Transverse colon (tissue), 4 donors: ENCODE data around the gene KLRF1. TPM values are rescaled to one million over a fixed set of nuclear protein-coding genes. Genes with fewer than 3 reads are reported as not detected.

Source experiments
- DNase-seq: peaks from one replicate; pipeline ENCODE4 v3.0.0-alpha.2; 2019
- H3K27ac ChIP-seq, 4 donors: fragments of 200-600 bp; sonication (generic); 2 replicates each; pipeline ENCODE4 v1.5.1; 2016 to 2018; ENCODE audit warnings: inconsistent platforms in 4 of 4
- H3K27me3 ChIP-seq: fragments of 200-600 bp; sonication (generic); 2 replicates; pipeline ENCODE4 v1.5.1; 2017; ENCODE audit warnings: inconsistent platforms
- H3K36me3 ChIP-seq, 4 donors: fragments of 200-600 bp; sonication (generic); 2 replicates each; pipeline ENCODE4 v1.5.1; 2017 to 2019; ENCODE audit warnings: inconsistent platforms in 4 of 4
- H3K4me1 ChIP-seq, 4 donors: fragments of 200-600 bp; sonication (generic); 2 replicates each; pipeline ENCODE4 v1.5.1; 2017 to 2020; ENCODE audit warnings: inconsistent platforms in 4 of 4
- H3K4me3 ChIP-seq, 4 donors: fragments of 200-600 bp; sonication (generic); 1 replicate in 1 of 4; 2 replicates in 3 of 4; pipeline versions ENCODE4 v1.5.1 to v1.6.1; 2017 to 2019; ENCODE audit warnings: inconsistent platforms in 4 of 4
- H3K9me3 ChIP-seq, 2 donors: fragments of 200-600 bp; sonication (generic); 2 replicates each; pipeline ENCODE4 v1.5.1; 2017 to 2019; ENCODE audit warnings: inconsistent platforms in 2 of 2
- CTCF ChIP-seq, 5 experiments: fragments of 200-600 bp in 3 of 5; fragments of 450-650 bp in 2 of 5; sonication (generic) in 3 of 5; IDR thresholded peaks; 1 replicate in 2 of 5; 2 replicates in 3 of 5; pipeline ENCODE4 v1.5.1; 2016 to 2017; ENCODE audit warnings: antibody characterized with exemption in 5 of 5, inconsistent platforms in 3 of 5, mild to moderate bottlenecking in 2 of 5, moderate library complexity in 1 of 5
- EP300 ChIP-seq: sonication (generic); formaldehyde crosslinking; IDR thresholded peaks from one replicate; pipeline ENCODE4 v1.6.1; 2017; ENCODE audit warnings: antibody characterized with exemption, low read depth
- POLR2A ChIP-seq: fragments of 450-650 bp; IDR thresholded peaks from one replicate; pipeline ENCODE4 v1.6.1; 2016; ENCODE audit warnings: antibody characterized with exemption, mild to moderate bottlenecking, moderate library complexity
- POLR2AphosphoS5 ChIP-seq, 3 donors: sonication (generic); formaldehyde crosslinking; IDR thresholded peaks; one replicate each; pipeline ENCODE4 v1.6.1; 2016; ENCODE audit warnings: antibody characterized with exemption in 3 of 3
- WGBS, 2 donors: methylation state at CpG; one replicate each; pipeline ENCODE4 v1.1.5; 2018; ENCODE audit warnings: low coverage in 1 of 2; 5-methylcytosine and 5-hydroxymethylcytosine counted together
- in situ Hi-C, 4 donors: fragments of 200-750 bp; cut with MboI; loops; one replicate each; pipeline versions ENCODE4 v1.15.0 to v1.15.1; 2017; ENCODE audit warnings: low sequenced_read_pairs in 3 of 4, low pct_ligation_motif_present in 1 of 4, low pct_unique_long_range_greater_than_20kb in 1 of 4
- intact Hi-C: fragments of 100-400 bp; cut with DNase I; formaldehyde crosslinking; loops from one replicate; pipeline ENCODE4 v1.15.1; 2023; ENCODE audit warnings: low total_unique reads
- total RNA-seq, 4 donors: library from RNA; depleted of rRNA; stranded (reverse); fragments of >200 nt; gene quantifications; one replicate each; pipeline ENCODE4 v1.1.0, GENCODE V29; 2016

KLRF1 gene
- total RNA-seq, 4 donors from 2014 or later, result not detected

- H3K4me3 ChIP-seq, result no peak overlapping the region
- DNase-seq, result no peak
- no peaks in the 10 kb centered on the region for H3K36me3 ChIP-seq
- H3K27me3 ChIP-seq, result no peaks in the 10 kb centered on the region
- H3K9me3 ChIP-seq, result no peaks in the 10 kb centered on the region
- H3K27ac ChIP-seq, result no peak overlapping the region
- no peak for TF ChIP-seq EP300
- TF ChIP-seq CTCF (IDR thresholded peaks at IDR 0.05), result no peak
- no peak for TF ChIP-seq POLR2AphosphoS5 (IDR thresholded peaks at IDR 0.05)
- no peak for TF ChIP-seq POLR2A
- in situ Hi-C loops, result no loop called here
- H3K4me1 ChIP-seq, result no peaks in the 10 kb centered on the region
- 59 to 70% methylated on average over 3 of the region's 3 CpGs for WGBS, 2 donors
- intact Hi-C loops, result no loop called here
These were observed 29.6 kb downstream of the KLRF1 start for GRCh38 chr12:9856894-9857293.

DNA sequence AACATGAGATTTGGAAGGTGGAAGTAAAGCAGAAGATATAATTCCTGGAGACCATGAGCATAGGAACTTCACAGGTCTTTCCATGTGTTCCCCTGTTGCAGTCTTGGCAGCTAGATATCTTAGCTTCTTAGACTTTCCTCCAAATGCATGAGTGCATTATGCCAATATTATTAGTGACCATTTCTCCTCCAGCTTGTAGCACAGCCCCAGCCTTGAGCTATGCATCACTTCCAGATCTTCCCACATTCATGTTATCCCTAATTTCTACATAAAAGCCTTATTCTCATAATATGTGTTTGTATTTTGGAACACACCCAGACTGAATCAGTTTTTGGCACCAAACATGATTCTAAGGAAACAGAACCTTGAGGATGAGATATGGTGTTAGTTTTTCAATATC lies 30.9 kb downstream of the KLRF1 start:
- H3K4me1 ChIP-seq, result no peaks in the 10 kb centered on the region
- DNase-seq, result no peak
- H3K4me3 ChIP-seq, result no peak overlapping the region
- no peak for TF ChIP-seq POLR2AphosphoS5 (IDR thresholded peaks at IDR 0.05)
- H3K9me3 ChIP-seq, result no peaks in the 10 kb centered on the region
- no peaks in the 10 kb centered on the region for H3K27me3 ChIP-seq
- no peak overlapping the region for H3K27ac ChIP-seq
- intact Hi-C loops (no loop called here), in situ Hi-C loops (no loop called here)
- H3K36me3 ChIP-seq, result no peaks in the 10 kb centered on the region

DNA sequence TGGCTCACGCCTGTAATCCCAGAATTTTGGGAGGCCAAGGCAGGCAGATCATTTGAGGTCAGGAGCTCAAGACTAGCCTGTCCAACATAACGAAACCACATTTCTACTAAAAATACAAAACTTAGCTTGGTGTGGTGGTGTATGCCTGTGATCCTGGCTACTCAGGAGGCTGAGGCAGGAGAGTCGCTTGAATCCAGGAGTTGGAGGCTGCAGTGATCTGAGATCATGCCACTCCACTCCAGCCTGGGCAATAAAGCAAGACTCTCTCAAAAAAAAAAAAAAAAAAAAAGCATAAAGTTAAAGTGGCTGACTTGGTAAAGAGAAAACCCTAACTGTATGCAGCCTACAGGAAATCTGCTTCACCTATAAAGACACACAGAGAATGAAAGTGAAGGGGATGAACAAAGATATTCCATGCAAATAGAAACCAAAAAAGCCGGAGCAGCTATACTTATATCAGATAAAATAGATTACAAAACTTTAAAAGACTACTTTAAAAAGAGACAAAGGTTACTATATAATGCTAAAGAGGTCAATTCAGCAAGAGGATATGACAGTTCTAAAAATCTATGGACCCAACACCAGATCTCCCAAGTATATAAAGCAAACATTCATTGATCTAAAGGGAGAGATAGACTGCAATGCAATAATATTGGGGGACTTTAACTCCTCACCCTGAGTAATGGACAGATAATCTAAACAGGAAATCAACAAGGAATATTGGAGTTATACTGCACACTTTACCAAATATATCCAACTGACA lies 37.8 kb downstream of the KLRF1 start:
- Histone ChIP-seq H3K4me1 (peaks cover 0 to 3% (median 0%) of the 10 kb centered on the region in 4 donors), H3K27me3 (no peaks in the 10 kb centered on the region), H3K9me3 (peaks cover 0 to 4% of the 10 kb centered on the region in 2 donors), H3K27ac (peak overlapping the region in 3 of 4 donors; percentile 33 to 82 (median 44)), H3K4me3 (peak overlapping the region in 1 of 4 donors; percentile 50), H3K36me3 (no peaks in the 10 kb centered on the region)
- DNase-seq, result no peak
- intact Hi-C loops, result no loop called here
- in situ Hi-C loops, result no loop called here
- TF ChIP-seq POLR2A (no peak), EP300 (no peak), CTCF (IDR thresholded peaks at IDR 0.05) (no peak), POLR2AphosphoS5 (IDR thresholded peaks at IDR 0.05) (no peak)
- WGBS, 2 donors, result 53 to 54% methylated on average over 3 to 4 of the region's 4 CpGs

DNA sequence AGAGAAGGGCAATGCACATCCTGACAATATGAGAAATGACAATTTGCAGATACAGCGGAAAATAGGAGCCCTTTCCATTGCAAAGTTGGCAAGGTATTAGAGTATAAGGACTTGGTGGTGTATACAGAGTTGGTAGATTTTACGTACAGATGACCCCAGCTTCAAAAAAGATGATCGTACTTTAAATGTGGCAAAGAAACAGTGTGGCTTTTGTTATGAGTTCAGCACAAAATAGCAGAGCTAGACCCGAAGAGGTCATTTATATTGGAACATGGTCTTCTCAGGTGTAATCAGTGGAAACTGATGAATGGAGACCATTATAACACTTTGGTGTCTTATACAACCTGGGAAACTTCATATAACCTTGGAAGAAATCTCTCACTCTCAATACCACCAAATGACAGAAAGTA lies 39.6 kb downstream of the KLRF1 start:
- WGBS, 2 donors, result 38 to 59% methylated on average over 1 to 4 of the region's 4 CpGs
- peaks cover 0 to 8% (median 0%) of the 10 kb centered on the region in 4 donors for H3K4me1 ChIP-seq
- peaks cover 0 to 4% of the 10 kb centered on the region in 2 donors for H3K9me3 ChIP-seq

More for the DNA sequence above, 39.6 kb downstream of the KLRF1 start:
- Histone ChIP-seq H3K27me3 (no peaks in the 10 kb centered on the region), H3K27ac (peak overlapping the region; percentile 21 to 85 (median 65)), H3K36me3 (no peaks in the 10 kb centered on the region), H3K4me3 (peak overlapping the region in 3 of 4 donors; percentile 0 to 50 (median 3))
- in situ Hi-C loops (no loop called here), intact Hi-C loops (no loop called here)
- TF ChIP-seq EP300, result no peak
- TF ChIP-seq POLR2AphosphoS5 (IDR thresholded peaks at IDR 0.05), result no peak
- no peak for TF ChIP-seq CTCF (IDR thresholded peaks at IDR 0.05)
- no peak for TF ChIP-seq POLR2A
- DNase-seq, result no peak
